Lower leg skin (tissue), 4 donors: ENCODE measurements around the gene SOX13. TPM values are rescaled to one million over a fixed set of nuclear protein-coding genes. Genes with fewer than 3 reads are reported as not detected.

ENCODE experiments used
- DNase-seq, 2 donors: peaks; one replicate each; pipeline ENCODE4 v3.0.0-alpha.2; 2019; ENCODE audit warnings: low spot score in 2 of 2
- H3K4me3 ChIP-seq: fragments of 200-600 bp; sonication (generic); 2 replicates; pipeline ENCODE4 v1.5.1; 2017; ENCODE audit warnings: mild to moderate bottlenecking, low read depth; ENCODE audit not compliant: poor library complexity, severe bottlenecking
- POLR2A ChIP-seq, 2 donors: fragments of 450-650 bp; IDR thresholded peaks; one replicate each; pipeline ENCODE4 v1.6.1; 2016 to 2017; ENCODE audit warnings: antibody characterized with exemption in 2 of 2, mild to moderate bottlenecking in 1 of 2, moderate library complexity in 1 of 2
- WGBS, 2 donors: methylation state at CpG; one replicate each; pipeline ENCODE4 v1.1.5; 2018; 5-methylcytosine and 5-hydroxymethylcytosine counted together
- intact Hi-C: fragments of 100-400 bp; cut with DNase I; formaldehyde crosslinking; loops from one replicate; pipeline ENCODE4 v1.15.0; 2023; ENCODE audit warnings: low total_unique reads
- total RNA-seq, 4 donors: library from RNA; depleted of rRNA; stranded (reverse); fragments of >200 nt; gene quantifications; one replicate each; pipeline ENCODE4 v1.1.0, GENCODE V29; 2016
- TF ChIP-seq, protein P1 (sequence below), 3 donors: fragments of 450-650 bp; IDR thresholded peaks; one replicate each; pipeline ENCODE4 v1.5.1; 2016; ENCODE audit warnings: antibody characterized with exemption in 3 of 3, mild to moderate bottlenecking in 3 of 3, moderate library complexity in 2 of 3

Gene SOX13
- total RNA-seq, 4 donors from 2014 or later, result 7.2 to 32.2 (median 16.8) TPM

GRCh38 chr1:204091066-204091465 lies 18.2 kb downstream of the SOX13 start:
- H3K4me3 ChIP-seq, result no peak overlapping the region
- no peak for DNase-seq
- intact Hi-C loops, result no loop called here
- WGBS, 2 donors, result 77 to 78% methylated on average over 7 of the region's 7 CpGs
- no peak for TF ChIP-seq POLR2A (IDR thresholded peaks at IDR 0.05)
- TF ChIP-seq, protein P1, sequence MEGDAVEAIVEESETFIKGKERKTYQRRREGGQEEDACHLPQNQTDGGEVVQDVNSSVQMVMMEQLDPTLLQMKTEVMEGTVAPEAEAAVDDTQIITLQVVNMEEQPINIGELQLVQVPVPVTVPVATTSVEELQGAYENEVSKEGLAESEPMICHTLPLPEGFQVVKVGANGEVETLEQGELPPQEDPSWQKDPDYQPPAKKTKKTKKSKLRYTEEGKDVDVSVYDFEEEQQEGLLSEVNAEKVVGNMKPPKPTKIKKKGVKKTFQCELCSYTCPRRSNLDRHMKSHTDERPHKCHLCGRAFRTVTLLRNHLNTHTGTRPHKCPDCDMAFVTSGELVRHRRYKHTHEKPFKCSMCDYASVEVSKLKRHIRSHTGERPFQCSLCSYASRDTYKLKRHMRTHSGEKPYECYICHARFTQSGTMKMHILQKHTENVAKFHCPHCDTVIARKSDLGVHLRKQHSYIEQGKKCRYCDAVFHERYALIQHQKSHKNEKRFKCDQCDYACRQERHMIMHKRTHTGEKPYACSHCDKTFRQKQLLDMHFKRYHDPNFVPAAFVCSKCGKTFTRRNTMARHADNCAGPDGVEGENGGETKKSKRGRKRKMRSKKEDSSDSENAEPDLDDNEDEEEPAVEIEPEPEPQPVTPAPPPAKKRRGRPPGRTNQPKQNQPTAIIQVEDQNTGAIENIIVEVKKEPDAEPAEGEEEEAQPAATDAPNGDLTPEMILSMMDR (IDR thresholded peaks at IDR 0.05), result no peak

- no peak for DNase-seq
- intact Hi-C loops, result no loop called here
- WGBS, 2 donors, result 86 to 91% methylated on average over 5 of the region's 5 CpGs
- no peak overlapping the region for H3K4me3 ChIP-seq
- TF ChIP-seq, protein P1 (IDR thresholded peaks at IDR 0.05), result no peak
- TF ChIP-seq POLR2A (IDR thresholded peaks at IDR 0.05), result no peak
Observed at GRCh38 chr1:204091787-204092312, 18.9 kb downstream of the SOX13 start.

DNA sequence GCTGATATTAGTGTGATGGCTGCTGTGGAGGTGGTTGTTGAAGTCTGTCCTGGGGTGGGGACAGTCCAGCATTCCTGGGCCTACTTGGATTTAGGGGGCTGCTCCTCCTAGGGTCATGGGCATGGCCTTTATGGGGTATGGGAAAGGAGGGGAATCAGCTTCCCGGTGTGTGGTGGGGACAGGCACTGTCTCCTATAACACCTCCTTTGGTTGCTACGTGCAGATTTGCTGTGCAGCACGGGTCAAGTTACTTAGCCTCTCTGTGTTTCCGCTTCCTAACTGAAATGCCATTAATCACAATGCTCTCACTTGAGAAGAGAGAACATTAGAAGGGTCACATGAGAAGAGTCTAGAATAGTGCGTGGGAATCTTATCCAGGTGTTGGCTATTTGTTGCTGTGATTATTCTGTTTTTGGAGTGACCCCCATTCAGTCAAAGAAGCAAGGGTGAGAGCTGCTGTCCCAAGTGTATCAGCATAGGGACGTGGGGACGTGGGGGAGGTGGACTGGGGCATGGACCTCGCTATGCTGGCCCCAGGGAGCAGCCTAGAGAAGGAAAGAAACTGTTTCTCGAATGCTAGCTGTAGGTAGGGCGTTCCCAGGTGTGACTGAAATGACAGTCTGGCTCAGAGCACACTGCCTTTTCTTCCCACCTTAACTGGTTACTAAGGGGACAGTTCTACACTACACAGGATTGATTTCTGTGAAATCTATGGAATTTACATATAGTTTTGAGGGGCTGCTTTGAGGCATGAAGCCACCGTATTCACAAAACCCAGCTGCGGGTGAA lies 19.9 kb downstream of the SOX13 start:
- DNase-seq, result no peak
- 78 to 79% methylated on average over 12 of the region's 12 CpGs for WGBS, 2 donors
- no peak for TF ChIP-seq POLR2A (IDR thresholded peaks at IDR 0.05)
- TF ChIP-seq, protein P1 (IDR thresholded peaks at IDR 0.05), result no peak
- intact Hi-C loops, result no loop called here
- H3K4me3 ChIP-seq, result no peak overlapping the region

GRCh38 chr1:204093421-204093717 lies 20.5 kb downstream of the SOX13 start:
- intact Hi-C loops, result no loop called here
- H3K4me3 ChIP-seq, result no peak overlapping the region
- TF ChIP-seq, protein P1 (IDR thresholded peaks at IDR 0.05), result no peak
- no peak for TF ChIP-seq POLR2A (IDR thresholded peaks at IDR 0.05)
- 70 to 98% methylated on average over 3 to 4 of the region's 4 CpGs for WGBS, 2 donors
- DNase-seq, result no peak

- 62 to 64% methylated on average over 2 of the region's 2 CpGs for WGBS, 2 donors
- DNase-seq, result no peak
- no peak overlapping the region for H3K4me3 ChIP-seq
- no peak for TF ChIP-seq POLR2A (IDR thresholded peaks at IDR 0.05)
- TF ChIP-seq, protein P1 (IDR thresholded peaks at IDR 0.05), result no peak
- intact Hi-C loops, result no loop called here
Observed at GRCh38 chr1:204093781-204094180, 20.9 kb downstream of the SOX13 start.
